ENCODE measurements around the gene SPIRE1. TPM values are rescaled to one million over a fixed set of nuclear protein-coding genes. Genes with fewer than 3 reads are reported as not detected.

The SPIRE1 gene
- total and polyA plus RNA-seq, 4 donors, result 0.29 to 5.7 (median 3.2) TPM

DNA sequence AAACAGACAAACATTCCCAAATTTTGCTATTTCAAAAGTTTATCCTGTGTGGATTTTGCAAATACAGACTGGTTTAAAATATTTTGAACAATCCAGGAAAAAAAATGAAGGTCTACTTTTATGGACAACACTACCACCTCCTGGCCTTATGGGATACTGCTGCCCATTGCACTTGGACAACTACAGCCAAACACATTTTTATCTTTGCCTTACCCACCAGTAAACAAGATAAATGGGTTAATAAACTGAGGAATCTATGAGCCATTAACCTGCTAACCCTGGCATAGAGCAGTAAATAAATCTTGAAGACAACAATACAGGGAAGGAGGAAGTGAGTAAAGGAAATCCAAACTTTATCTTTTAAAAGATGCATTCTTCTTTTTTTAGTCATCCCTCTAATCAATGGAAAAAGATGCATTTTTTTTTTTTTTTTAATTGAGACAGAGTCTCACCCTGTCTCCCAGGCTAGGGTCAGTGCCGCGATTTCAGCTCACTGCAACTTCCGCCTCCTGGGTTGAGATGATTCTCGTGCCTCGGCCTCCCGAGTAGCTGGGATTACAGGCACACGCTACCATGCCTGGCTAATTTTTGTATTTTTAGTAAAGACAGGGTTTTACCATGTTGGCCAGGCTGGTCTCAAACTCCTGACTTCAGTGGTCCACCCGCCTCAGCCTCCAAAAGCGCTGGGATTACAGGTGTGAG is 2.1 kb upstream of the SPIRE1 start:
- no peak overlapping the region for H3K9ac ChIP-seq (ENCODE audit: low read depth in 1 of 2, low read length in 2 of 2)
- H3K27ac ChIP-seq (ENCODE audit: low read depth in 1 of 2, low read length in 2 of 2), result no peak overlapping the region
- WGBS, result 74% methylated on average over 9 of the region's 9 CpGs
- no peaks in the 10 kb centered on the region for H3K27me3 ChIP-seq (ENCODE audit: control insufficient read depth in 4 of 4, insufficient read depth in 4 of 4, low read length in 3 of 4)
- H3K9me3 ChIP-seq (ENCODE audit: control insufficient read depth in 4 of 4, low read length in 3 of 4), result no peaks in the 10 kb centered on the region
- DNase-seq (ENCODE audit: low spot score), result peak; percentile 38
- H3K4me3 ChIP-seq (ENCODE audit: low read depth in 1 of 3, low read length in 3 of 3), result no peak overlapping the region
- TF ChIP-seq FOXA1 (IDR thresholded peaks at IDR 0.05) (no peak), NR2F2 (IDR thresholded peaks at IDR 0.05) (peak; percentile 67), RXRA (IDR thresholded peaks at IDR 0.05) (peak in 1 of 2 donors; percentile 13), GABPA (IDR thresholded peaks at IDR 0.05 in 1 of 2, conservative IDR thresholded peaks at IDR 0.05 in 1 of 2) (no peak), JUND (IDR thresholded peaks at IDR 0.05) (peak; percentile 63 to 72), RAD21 (IDR thresholded peaks at IDR 0.05) (peak; percentile 90 to 91), SP1 (IDR thresholded peaks at IDR 0.05) (no peak)
- TF ChIP-seq, protein P1, sequence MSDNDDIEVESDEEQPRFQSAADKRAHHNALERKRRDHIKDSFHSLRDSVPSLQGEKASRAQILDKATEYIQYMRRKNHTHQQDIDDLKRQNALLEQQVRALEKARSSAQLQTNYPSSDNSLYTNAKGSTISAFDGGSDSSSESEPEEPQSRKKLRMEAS (IDR thresholded peaks at IDR 0.05), result no peak
- TF ChIP-seq, protein P2, sequence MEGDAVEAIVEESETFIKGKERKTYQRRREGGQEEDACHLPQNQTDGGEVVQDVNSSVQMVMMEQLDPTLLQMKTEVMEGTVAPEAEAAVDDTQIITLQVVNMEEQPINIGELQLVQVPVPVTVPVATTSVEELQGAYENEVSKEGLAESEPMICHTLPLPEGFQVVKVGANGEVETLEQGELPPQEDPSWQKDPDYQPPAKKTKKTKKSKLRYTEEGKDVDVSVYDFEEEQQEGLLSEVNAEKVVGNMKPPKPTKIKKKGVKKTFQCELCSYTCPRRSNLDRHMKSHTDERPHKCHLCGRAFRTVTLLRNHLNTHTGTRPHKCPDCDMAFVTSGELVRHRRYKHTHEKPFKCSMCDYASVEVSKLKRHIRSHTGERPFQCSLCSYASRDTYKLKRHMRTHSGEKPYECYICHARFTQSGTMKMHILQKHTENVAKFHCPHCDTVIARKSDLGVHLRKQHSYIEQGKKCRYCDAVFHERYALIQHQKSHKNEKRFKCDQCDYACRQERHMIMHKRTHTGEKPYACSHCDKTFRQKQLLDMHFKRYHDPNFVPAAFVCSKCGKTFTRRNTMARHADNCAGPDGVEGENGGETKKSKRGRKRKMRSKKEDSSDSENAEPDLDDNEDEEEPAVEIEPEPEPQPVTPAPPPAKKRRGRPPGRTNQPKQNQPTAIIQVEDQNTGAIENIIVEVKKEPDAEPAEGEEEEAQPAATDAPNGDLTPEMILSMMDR (IDR thresholded peaks at IDR 0.05; ENCODE audit: low read depth, low read length, missing input control), result peak; percentile 96
- TF ChIP-seq, protein P3, sequence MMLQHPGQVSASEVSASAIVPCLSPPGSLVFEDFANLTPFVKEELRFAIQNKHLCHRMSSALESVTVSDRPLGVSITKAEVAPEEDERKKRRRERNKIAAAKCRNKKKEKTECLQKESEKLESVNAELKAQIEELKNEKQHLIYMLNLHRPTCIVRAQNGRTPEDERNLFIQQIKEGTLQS (IDR thresholded peaks at IDR 0.05), result peak; percentile 16
- H3K36me3 ChIP-seq (ENCODE audit: control insufficient read depth in 4 of 4, insufficient read depth in 3 of 4, low read depth in 1 of 4, low read length in 3 of 4), result no peaks in the 10 kb centered on the region
- H3K4me1 ChIP-seq (ENCODE audit: control insufficient read depth in 4 of 4, insufficient read depth in 4 of 4, low read length in 3 of 4), result peaks cover 0 to 10% (median 6%) of the 10 kb centered on the region in 4 donors

DNA sequence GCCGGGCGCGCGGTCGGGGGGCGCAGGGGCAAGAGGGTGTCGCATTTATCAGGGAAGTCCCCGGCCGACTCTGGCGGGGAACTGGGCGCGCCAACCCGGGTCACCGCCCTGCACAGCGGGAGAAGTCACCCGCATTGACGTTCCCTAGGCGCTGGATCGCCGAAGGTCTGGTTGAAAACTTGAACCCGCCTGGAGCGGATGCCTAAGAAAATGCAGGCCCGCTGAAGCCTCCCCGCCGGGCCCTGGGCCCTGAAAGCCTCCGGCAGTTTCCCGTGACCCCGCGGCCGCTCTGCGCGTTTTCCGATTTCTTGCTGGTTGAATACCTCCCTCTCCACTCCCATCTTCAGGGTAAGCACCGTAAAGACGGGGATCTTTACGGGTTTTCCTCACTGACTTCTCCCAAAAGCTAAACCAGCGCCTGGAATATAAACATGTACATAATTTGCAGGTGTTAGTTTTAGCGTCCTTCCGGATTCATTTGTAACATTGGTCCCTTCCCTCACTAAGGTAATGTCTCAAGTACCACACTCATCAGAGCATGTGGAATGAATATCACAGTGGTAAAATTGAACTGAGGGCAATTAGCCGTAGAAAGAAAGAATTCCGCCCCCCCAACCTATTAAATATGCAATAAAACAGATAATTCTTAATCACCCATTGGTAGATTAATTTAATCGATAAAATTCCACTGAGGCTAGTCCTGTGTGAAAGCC is 675 bp upstream of the SPIRE1 start:
- H3K4me1 ChIP-seq (ENCODE audit: control insufficient read depth in 4 of 4, insufficient read depth in 4 of 4, low read length in 3 of 4), result peaks cover 0 to 10% (median 6%) of the 10 kb centered on the region in 4 donors
- DNase-seq (ENCODE audit: low spot score), result peak; percentile 42
- no peak for TF ChIP-seq FOXA1 (IDR thresholded peaks at IDR 0.05)
- no peak for TF ChIP-seq HNF4G (IDR thresholded peaks at IDR 0.05)
- TF ChIP-seq JUND (IDR thresholded peaks at IDR 0.05), result no peak
- no peak for TF ChIP-seq GABPA (IDR thresholded peaks at IDR 0.05 in 1 of 2, conservative IDR thresholded peaks at IDR 0.05 in 1 of 2)
- no peak for TF ChIP-seq NR2F2 (IDR thresholded peaks at IDR 0.05)
- TF ChIP-seq, protein P2 (IDR thresholded peaks at IDR 0.05; ENCODE audit: low read depth, low read length, missing input control), result no peak
- TF ChIP-seq, protein P4, sequence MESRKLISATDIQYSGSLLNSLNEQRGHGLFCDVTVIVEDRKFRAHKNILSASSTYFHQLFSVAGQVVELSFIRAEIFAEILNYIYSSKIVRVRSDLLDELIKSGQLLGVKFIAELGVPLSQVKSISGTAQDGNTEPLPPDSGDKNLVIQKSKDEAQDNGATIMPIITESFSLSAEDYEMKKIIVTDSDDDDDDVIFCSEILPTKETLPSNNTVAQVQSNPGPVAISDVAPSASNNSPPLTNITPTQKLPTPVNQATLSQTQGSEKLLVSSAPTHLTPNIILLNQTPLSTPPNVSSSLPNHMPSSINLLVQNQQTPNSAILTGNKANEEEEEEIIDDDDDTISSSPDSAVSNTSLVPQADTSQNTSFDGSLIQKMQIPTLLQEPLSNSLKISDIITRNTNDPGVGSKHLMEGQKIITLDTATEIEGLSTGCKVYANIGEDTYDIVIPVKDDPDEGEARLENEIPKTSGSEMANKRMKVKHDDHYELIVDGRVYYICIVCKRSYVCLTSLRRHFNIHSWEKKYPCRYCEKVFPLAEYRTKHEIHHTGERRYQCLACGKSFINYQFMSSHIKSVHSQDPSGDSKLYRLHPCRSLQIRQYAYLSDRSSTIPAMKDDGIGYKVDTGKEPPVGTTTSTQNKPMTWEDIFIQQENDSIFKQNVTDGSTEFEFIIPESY (IDR thresholded peaks at IDR 0.05), result no peak
- TF ChIP-seq RAD21 (IDR thresholded peaks at IDR 0.05), result no peak
- TF ChIP-seq RXRA (IDR thresholded peaks at IDR 0.05), result no peak
- no peak for TF ChIP-seq TAF1 (conservative IDR thresholded peaks at IDR 0.05)
- peak overlapping the region; percentile 79 to 88 for H3K27ac ChIP-seq (ENCODE audit: low read depth in 1 of 2, low read length in 2 of 2)
- peak overlapping the region in 1 of 2 donors; percentile 36 for H3K9ac ChIP-seq (ENCODE audit: low read depth in 1 of 2, low read length in 2 of 2)
- H3K9me3 ChIP-seq (ENCODE audit: control insufficient read depth in 4 of 4, low read length in 3 of 4), result no peaks in the 10 kb centered on the region
- H3K36me3 ChIP-seq (ENCODE audit: control insufficient read depth in 4 of 4, insufficient read depth in 3 of 4, low read depth in 1 of 4, low read length in 3 of 4), result no peaks in the 10 kb centered on the region
- 31% methylated on average over 42 of the region's 42 CpGs for WGBS
- H3K27me3 ChIP-seq (ENCODE audit: control insufficient read depth in 4 of 4, insufficient read depth in 4 of 4, low read length in 3 of 4), result no peaks in the 10 kb centered on the region
- peak overlapping the region in 2 of 3 donors; percentile 64 to 91 for H3K4me3 ChIP-seq (ENCODE audit: low read depth in 1 of 3, low read length in 3 of 3)
